A673 (cell line): ENCODE data around the gene GNAZ. TPM values are rescaled to one million over a fixed set of nuclear protein-coding genes. Genes with fewer than 3 reads are reported as not detected.

Experiments used
- BruUV-seq: library from RNA; stranded (reverse); fragments of 400-500 nt; replicated peaks from 2 replicates; lab custom pipeline; 2021; lab: Mats Ljungman, UMichigan
- CTCF ChIA-PET: fragments of 300-600 bp; sonication (Branson Sonifier 250); formaldehyde crosslinking; loops from one replicate; lab custom pipeline; 2022; ENCODE audit warnings: antibody characterized with exemption; lab: Charles Lee
- POLR2A ChIA-PET: fragments of 300-600 bp; sonication (Branson Sonifier 250); formaldehyde crosslinking; loops from one replicate; lab custom pipeline; 2022; ENCODE audit warnings: antibody characterized with exemption; ENCODE audit not compliant: low non-redundant PET; lab: Charles Lee
- DNase-seq: peaks from one replicate; pipeline ENCODE4 v3.0.0-alpha.2; 2015; ENCODE audit warnings: low spot score
- H3K27ac ChIP-seq: fragments of 200-600 bp; sonication (generic); 2 replicates; pipeline ENCODE4 v1.5.1; 2016; ENCODE audit warnings: mixed run types, low read depth, mild to moderate bottlenecking, mixed read lengths, antibody characterized with exemption, low read length; ENCODE audit not compliant: poor library complexity, severe bottlenecking
- H3K27me3 ChIP-seq: fragments of 200-600 bp; sonication (generic); replicated peaks from 2 replicates; pipeline ENCODE4 v1.6.1; 2017; ENCODE audit warnings: mixed run types, low read depth, mild to moderate bottlenecking, mixed read lengths, antibody characterized with exemption, low read length; ENCODE audit not compliant: insufficient read depth, poor library complexity
- H3K36me3 ChIP-seq: fragments of 200-600 bp; sonication (generic); 2 replicates; pipeline ENCODE4 v1.6.1; 2016; ENCODE audit warnings: mixed run types, mild to moderate bottlenecking, mixed read lengths, antibody characterized with exemption, low read length; ENCODE audit not compliant: insufficient read depth, poor library complexity, severe bottlenecking
- H3K4me1 ChIP-seq: fragments of 200-600 bp; sonication (generic); 2 replicates; pipeline ENCODE4 v1.6.1; 2017; ENCODE audit warnings: mixed run types, mild to moderate bottlenecking, mixed read lengths, antibody characterized with exemption, low read length; ENCODE audit not compliant: insufficient read depth, poor library complexity, severe bottlenecking
- H3K4me3 ChIP-seq: fragments of 200-600 bp; sonication (generic); 2 replicates; pipeline ENCODE4 v1.5.1; 2016; ENCODE audit warnings: low read depth, mixed run types, mild to moderate bottlenecking, mixed read lengths, low read length; ENCODE audit not compliant: poor library complexity, severe bottlenecking
- H3K9me3 ChIP-seq: fragments of 200-600 bp; sonication (generic); 2 replicates; pipeline ENCODE4 v1.6.1; 2016; ENCODE audit warnings: mixed run types, low read depth, mild to moderate bottlenecking, mixed read lengths, antibody characterized with exemption, low read length; ENCODE audit not compliant: poor library complexity, severe bottlenecking
- EZH2 ChIP-seq: fragments of 200-600 bp; sonication (generic); IDR thresholded peaks from 2 replicates; pipeline ENCODE4 v1.6.1; 2017; ENCODE audit warnings: borderline replicate concordance, low read depth, mild to moderate bottlenecking, mixed read lengths, antibody characterized with exemption, low read length; ENCODE audit not compliant: poor library complexity, severe bottlenecking
- intact Hi-C: fragments of 100-400 bp; cut with micrococcal nuclease; formaldehyde crosslinking; loops from one replicate; pipeline ENCODE4 v1.10.0; 2022; ENCODE audit not compliant: unreplicated experiment
- total RNA-seq: library from RNA; stranded (reverse); gene quantifications from 2 replicates; pipeline ENCODE4 v1.2.3, GENCODE V29; 2021
- TF ChIP-seq, protein P1 (sequence below): fragments of 300-800, 200-600 bp; sonication (generic); conservative IDR thresholded peaks from 2 replicates; pipeline ENCODE4 v1.5.1; 2017; ENCODE audit warnings: low read depth, mild to moderate bottlenecking, antibody characterized with exemption, low read length, moderate library complexity, mixed read lengths

GNAZ gene
- total RNA-seq, 1 experiment from 2014 or later = 5.1 TPM

DNA sequence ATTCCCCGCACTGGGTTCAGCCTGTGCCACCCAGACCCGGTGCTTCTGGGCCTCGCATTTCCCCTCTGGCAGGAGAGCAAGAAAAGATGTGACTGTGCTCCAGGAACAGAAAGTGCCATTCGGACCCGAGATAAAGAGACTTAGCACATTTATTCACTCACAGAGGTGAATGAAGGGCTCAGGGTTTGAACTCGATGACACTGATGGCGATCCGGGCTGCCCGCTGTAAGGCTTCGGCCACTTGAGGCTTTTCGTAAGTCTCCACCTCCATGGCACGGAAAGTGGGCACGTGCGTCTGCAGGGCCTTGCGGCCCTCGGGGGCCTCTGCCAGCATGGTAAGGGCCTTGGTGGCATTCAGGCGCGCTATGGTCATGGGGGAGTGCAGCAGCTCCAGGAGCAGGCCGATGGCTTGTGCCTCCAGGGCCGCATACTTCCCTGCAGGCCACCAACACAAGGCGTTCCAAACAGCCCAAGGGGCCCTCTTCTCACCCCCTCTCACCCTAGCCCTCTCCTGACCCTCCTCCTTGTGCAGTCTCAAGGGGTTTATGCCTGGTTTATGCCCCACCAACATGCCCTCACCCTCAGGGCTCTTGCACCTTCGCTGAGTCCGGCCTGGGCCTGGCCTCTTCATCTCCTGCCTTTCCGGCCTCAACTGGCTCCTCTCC lies 10.9 kb upstream of the GNAZ start:
- ChIA-PET CTCF (no interaction called here), POLR2A (no interaction called here)
- peaks cover 4% of the 10 kb centered on the region for H3K9me3 ChIP-seq
- TF ChIP-seq, protein P1, sequence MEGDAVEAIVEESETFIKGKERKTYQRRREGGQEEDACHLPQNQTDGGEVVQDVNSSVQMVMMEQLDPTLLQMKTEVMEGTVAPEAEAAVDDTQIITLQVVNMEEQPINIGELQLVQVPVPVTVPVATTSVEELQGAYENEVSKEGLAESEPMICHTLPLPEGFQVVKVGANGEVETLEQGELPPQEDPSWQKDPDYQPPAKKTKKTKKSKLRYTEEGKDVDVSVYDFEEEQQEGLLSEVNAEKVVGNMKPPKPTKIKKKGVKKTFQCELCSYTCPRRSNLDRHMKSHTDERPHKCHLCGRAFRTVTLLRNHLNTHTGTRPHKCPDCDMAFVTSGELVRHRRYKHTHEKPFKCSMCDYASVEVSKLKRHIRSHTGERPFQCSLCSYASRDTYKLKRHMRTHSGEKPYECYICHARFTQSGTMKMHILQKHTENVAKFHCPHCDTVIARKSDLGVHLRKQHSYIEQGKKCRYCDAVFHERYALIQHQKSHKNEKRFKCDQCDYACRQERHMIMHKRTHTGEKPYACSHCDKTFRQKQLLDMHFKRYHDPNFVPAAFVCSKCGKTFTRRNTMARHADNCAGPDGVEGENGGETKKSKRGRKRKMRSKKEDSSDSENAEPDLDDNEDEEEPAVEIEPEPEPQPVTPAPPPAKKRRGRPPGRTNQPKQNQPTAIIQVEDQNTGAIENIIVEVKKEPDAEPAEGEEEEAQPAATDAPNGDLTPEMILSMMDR = no peak
- no peak for TF ChIP-seq EZH2
- BruUV-seq = no TSS peak
- intact Hi-C loops = loop anchor here (5.0 kb wide), 1 partner anchor 37 kb away; no protein-coding TSS in a partner anchor
- H3K27ac ChIP-seq = no peak overlapping the region
- no peaks in the 10 kb centered on the region for H3K36me3 ChIP-seq
- no peak overlapping the region for H3K4me3 ChIP-seq
- H3K4me1 ChIP-seq = no peaks in the 10 kb centered on the region
- H3K27me3 ChIP-seq = no peaks in the 10 kb centered on the region
- DNase-seq = no peak

DNA sequence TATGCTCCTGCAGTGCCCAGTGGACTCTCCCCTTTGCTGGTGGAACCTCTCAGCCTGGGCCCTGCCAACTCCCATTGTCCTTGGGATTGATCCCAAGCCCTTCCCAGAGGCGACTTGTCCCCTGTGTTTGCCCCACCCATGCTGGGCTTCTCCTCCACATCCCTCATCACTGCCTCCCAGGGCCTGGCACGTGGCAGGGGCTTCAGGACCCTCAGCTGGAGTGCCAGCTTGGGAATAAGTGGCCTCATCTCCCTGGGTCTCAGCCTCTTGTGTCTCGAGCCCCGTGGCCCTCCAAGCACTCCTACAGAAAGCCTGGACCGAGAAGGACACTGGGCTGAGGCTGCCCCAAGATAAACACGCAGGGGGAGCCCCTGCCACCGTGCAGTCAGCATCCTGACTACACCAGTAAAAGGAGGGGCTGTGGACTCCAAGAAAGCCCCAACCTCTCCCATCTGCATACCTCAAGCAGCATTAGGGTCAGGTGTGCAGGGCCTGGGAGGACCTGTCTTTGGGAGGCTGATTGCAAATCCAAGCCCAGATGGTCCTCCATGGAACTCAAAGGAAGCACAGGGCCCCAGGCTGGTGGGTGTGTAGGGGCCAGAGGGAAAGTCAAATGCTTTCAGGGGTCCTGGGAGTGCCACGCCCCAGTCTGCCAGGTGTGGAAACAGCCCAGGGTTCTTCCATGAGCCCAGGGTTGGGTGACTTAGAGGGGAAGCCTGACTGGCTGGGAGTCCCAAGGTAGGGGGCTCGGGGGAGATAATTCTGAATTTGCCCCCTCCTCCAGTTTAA lies 9.5 kb upstream of the GNAZ start:
- intact Hi-C loops = no loop called here
- ChIA-PET CTCF (no interaction called here), POLR2A (interaction anchor here (0.6 kb wide), 1 partner anchor 667 kb away, joined by 10 read pairs; no protein-coding TSS in a partner anchor)
- Histone ChIP-seq H3K27ac (no peak overlapping the region), H3K36me3 (no peaks in the 10 kb centered on the region), H3K9me3 (peaks cover 4% of the 10 kb centered on the region), H3K4me1 (no peaks in the 10 kb centered on the region), H3K27me3 (no peaks in the 10 kb centered on the region), H3K4me3 (no peak overlapping the region)
- no peak for DNase-seq
- TF ChIP-seq, protein P1 = no peak
- TF ChIP-seq EZH2 = no peak
- no TSS peak for BruUV-seq

DNA sequence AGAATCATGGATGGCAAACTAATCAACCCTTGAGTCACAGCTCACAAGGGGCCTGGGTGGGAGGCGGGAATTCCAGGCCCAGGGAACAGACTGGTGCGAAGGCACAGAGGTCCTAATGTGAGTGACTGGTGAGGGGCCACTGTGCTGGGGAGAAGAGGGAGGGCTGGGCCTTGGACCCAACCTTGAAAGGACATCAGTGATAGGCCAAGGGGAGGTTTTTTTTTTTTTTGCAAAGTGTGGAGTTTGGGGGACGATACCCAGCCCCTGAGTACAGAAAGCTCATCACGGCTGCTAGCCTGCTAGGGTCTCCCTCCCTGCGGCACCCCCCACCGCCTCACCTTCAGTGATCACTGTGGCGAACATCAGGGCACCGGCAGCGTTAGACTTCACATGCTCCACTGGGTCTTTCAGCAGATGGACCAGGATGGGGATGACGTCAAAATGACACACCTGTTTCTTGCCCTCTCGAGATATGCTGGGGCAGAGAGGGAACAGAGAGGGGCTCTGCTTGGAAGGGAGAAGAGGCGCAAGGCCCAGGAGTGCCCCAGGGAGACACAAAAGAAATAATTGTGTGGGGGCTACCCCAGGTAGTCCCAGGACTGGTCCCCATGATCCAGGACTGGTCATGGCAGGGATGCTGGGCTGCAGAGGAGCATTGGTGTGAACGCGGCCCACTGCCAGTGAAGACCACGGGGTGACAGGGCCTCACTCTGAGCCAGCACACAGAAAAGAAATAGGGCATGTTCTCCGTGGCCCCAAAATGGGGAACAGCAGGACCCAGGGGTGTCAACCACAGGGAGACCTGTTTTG lies 8.6 kb upstream of the GNAZ start:
- BruUV-seq = no TSS peak
- Histone ChIP-seq H3K27ac (no peak overlapping the region), H3K9me3 (no peaks in the 10 kb centered on the region), H3K4me1 (no peaks in the 10 kb centered on the region), H3K36me3 (no peaks in the 10 kb centered on the region), H3K4me3 (no peak overlapping the region), H3K27me3 (no peaks in the 10 kb centered on the region)
- POLR2A ChIA-PET = interaction anchor here (0.6 kb wide), 1 partner anchor 668 kb away, joined by 10 read pairs; no protein-coding TSS in a partner anchor
- CTCF ChIA-PET = no interaction called here
- intact Hi-C loops = no loop called here
- DNase-seq = no peak
- TF ChIP-seq, protein P1 = no peak
- TF ChIP-seq EZH2 = no peak
